Esophagus squamous epithelium (tissue), 4 donors: Measurements from ENCODE around the gene GMDS.

ENCODE experiments used
- CTCF ChIP-seq, 6 experiments: fragments of 450-650 bp in 4 of 6; fragments of 200-600 bp in 2 of 6; sonication (generic) in 2 of 6; IDR thresholded peaks; one replicate each; pipeline ENCODE4 v1.5.1; 2016 to 2019; ENCODE audit warnings: antibody characterized with exemption in 6 of 6, mild to moderate bottlenecking in 4 of 6, moderate library complexity in 4 of 6
- POLR2A ChIP-seq, 4 donors: fragments of 450-650 bp; IDR thresholded peaks; one replicate each; pipeline ENCODE4 v1.6.1; 2017; ENCODE audit warnings: antibody characterized with exemption in 4 of 4, mild to moderate bottlenecking in 4 of 4, moderate library complexity in 3 of 4

GRCh38 chr6:2266031-2266795 lies 20.8 kb upstream of the GMDS start:
- no peak for TF ChIP-seq CTCF (IDR thresholded peaks at IDR 0.05)
- no peak for TF ChIP-seq POLR2A (IDR thresholded peaks at IDR 0.05)
